ENCODE data around the gene SMIM12. TPM values are rescaled to one million over a fixed set of nuclear protein-coding genes. Genes with fewer than 3 reads are reported as not detected.

SMIM12 gene
- total RNA-seq, 4 donors from 2014 or later = 11.8 to 31.2 (median 19.4) TPM

DNA sequence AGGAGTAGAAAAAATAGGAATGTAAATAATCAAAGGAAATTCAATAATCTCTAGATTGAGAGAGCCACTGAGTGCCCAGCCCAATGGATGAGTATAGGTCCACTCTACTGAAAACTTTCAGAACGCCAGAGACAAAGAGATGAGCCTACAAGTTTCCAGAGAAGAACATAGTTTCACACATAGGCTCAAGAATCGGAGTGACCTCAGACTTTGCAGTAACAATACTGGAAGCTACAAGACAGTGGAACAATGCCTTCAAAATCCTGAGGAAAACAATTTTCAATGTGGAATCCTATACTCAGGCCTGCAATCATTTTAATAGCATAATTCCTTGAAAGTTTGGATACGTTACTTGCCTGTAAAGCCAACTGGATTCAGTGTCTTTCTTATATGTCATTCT, 55.8 kb downstream of the SMIM12 start:
- H3K27ac ChIP-seq = no peak overlapping the region
- intact Hi-C loops (cut with DNase I; ENCODE audit: low total_unique reads) = no loop called here

More for the DNA sequence above, 55.8 kb downstream of the SMIM12 start:
- H3K9me3 ChIP-seq = no peaks in the 10 kb centered on the region
- H3K4me1 ChIP-seq = no peaks in the 10 kb centered on the region
- no peak for DNase-seq
- no peak for TF ChIP-seq POLR2A (IDR thresholded peaks at IDR 0.05)
- TF ChIP-seq, protein P1, sequence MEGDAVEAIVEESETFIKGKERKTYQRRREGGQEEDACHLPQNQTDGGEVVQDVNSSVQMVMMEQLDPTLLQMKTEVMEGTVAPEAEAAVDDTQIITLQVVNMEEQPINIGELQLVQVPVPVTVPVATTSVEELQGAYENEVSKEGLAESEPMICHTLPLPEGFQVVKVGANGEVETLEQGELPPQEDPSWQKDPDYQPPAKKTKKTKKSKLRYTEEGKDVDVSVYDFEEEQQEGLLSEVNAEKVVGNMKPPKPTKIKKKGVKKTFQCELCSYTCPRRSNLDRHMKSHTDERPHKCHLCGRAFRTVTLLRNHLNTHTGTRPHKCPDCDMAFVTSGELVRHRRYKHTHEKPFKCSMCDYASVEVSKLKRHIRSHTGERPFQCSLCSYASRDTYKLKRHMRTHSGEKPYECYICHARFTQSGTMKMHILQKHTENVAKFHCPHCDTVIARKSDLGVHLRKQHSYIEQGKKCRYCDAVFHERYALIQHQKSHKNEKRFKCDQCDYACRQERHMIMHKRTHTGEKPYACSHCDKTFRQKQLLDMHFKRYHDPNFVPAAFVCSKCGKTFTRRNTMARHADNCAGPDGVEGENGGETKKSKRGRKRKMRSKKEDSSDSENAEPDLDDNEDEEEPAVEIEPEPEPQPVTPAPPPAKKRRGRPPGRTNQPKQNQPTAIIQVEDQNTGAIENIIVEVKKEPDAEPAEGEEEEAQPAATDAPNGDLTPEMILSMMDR (IDR thresholded peaks at IDR 0.05) = no peak
- no peaks in the 10 kb centered on the region for H3K36me3 ChIP-seq
- no peaks in the 10 kb centered on the region for H3K27me3 ChIP-seq
- H3K4me3 ChIP-seq = no peak overlapping the region

Other genes with a start within 250 kb of the SMIM12 start
- under 1 TPM in 1 of 4 donors, not detected in 3; 0.41 TPM for gene GJB5, start 104.7 kb downstream of the SMIM12 start, total RNA-seq
- not detected for gene GJB4, start 100.0 kb downstream of the SMIM12 start, total RNA-seq
- 1 to 10 TPM in 2 of 4 donors, not detected in 2; 1.0 to 4.7 TPM for gene GJB3, start 78.5 kb downstream of the SMIM12 start, total RNA-seq
- 10 to 100 TPM in 3 of 4 donors, 1 to 10 TPM in 1; 2.9 to 32.8 (median 23.9) TPM for gene GJA4, start 66.8 kb downstream of the SMIM12 start, total RNA-seq
- gene DLGAP3, start 69.9 kb upstream of the SMIM12 start, total RNA-seq = under 1 TPM in 1 of 4 donors, not detected in 3; 0.14 TPM
- gene TMEM35B, start 125.6 kb upstream of the SMIM12 start, total RNA-seq = 100 to 1,000 TPM in 1 of 4 donors, 10 to 100 TPM in 3; 35.6 to 106 (median 71.2) TPM
- 10 to 100 TPM; 13.5 to 41.1 (median 21.5) TPM for gene ZMYM6, start 172.2 kb upstream of the SMIM12 start, total RNA-seq
- 10 to 100 TPM; 25.9 to 56.0 (median 39.6) TPM for gene ZMYM1, start 219.6 kb upstream of the SMIM12 start, total RNA-seq

All from uterus (tissue), 4 donors.